Measurements from ENCODE around the gene CUBN.

The CUBN gene

DNA sequence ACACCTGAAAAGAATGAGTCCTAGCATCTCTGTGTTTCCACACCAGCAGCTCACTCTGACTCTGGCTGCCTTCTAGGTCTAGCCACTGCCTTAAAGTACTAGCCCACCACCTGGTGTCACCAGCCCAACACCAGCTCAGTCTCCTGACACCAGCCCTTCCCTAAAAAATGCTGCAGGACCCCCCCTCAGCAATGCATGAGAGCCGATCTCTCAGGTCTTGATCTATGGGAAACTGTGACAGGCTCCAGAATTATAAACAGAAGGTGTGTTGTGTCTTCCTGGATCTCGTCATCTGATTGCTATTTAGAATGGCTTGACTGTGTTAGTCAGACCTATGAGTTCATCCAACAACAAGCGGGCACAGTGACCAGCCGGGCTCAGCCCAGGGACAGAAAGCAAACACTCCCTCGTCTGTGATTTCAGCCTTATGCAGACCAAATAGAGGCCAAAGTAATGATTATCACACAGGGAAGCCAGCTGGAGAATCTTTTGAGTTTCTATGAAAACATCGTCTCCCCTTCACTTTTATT lies 66.6 kb downstream of the CUBN start:
- H3K9me3 ChIP-seq (ENCODE audit: control insufficient read depth, insufficient read depth, low read length) = 0 out of 2 replicates have a peak, but pooled peaks cover 2% of the 10 kb centered on the region
- peaks cover 34% of the 10 kb centered on the region for H3K4me1 ChIP-seq (ENCODE audit: insufficient read depth, low read length)
- no peaks in the 10 kb centered on the region for H3K36me3 ChIP-seq (ENCODE audit: insufficient read depth, low read length)
- 0 out of 2 replicates have a peak overlapping the region, but pooled peaks have one; percentile 1 for H3K9ac ChIP-seq (ENCODE audit: low read depth, low read length)

DNA sequence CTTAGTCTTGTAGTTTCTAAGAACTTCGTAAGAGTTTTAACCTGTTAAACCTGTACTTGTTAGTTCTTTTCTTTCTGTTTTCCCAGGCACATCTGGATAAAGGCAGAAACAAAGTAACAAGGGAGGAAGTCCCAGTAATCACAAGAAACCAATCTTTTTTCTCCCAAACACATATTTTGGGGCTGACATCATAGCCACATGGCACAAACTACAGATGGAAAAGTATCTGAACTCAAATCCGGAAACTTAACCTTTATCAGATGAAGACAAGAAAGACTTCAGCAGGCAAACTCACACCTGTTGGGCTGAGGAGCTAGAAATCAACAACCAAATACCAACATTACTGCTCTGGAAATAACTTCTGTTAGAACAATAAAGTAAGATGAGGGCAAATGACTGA lies 67.1 kb downstream of the CUBN start:
- H3K4me1 ChIP-seq (ENCODE audit: insufficient read depth, low read length) = peaks cover 34% of the 10 kb centered on the region
- H3K9me3 ChIP-seq (ENCODE audit: control insufficient read depth, insufficient read depth, low read length) = 0 out of 2 replicates have a peak, but pooled peaks cover 2% of the 10 kb centered on the region
- no peaks in the 10 kb centered on the region for H3K36me3 ChIP-seq (ENCODE audit: insufficient read depth, low read length)
- H3K9ac ChIP-seq (ENCODE audit: low read depth, low read length) = 0 out of 2 replicates have a peak overlapping the region, but pooled peaks have one; percentile 1

DNA sequence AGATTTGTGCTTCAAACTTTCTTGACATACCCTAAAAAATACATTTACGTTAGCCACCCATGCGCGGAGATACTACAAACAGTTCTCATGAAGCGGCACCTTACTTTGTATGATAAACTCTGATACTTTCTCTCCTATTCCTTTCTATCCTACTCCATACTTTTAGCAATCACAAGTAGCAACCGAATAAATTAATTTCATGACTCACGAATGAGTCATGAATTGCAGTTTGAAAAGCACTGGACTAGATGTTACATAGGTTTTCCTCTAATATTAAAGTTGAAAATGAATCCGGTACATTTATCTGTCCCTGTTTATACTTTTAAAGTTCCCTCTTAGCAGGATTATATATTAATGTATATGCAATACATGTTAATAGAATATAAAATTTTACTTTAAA lies 67.6 kb downstream of the CUBN start:
- Histone ChIP-seq H3K9ac (ENCODE audit: low read depth, low read length) (no peak overlapping the region), H3K9me3 (ENCODE audit: control insufficient read depth, insufficient read depth, low read length) (0 out of 2 replicates have a peak, but pooled peaks cover 2% of the 10 kb centered on the region), H3K4me1 (ENCODE audit: insufficient read depth, low read length) (peaks cover 34% of the 10 kb centered on the region), H3K36me3 (ENCODE audit: insufficient read depth, low read length) (no peaks in the 10 kb centered on the region)

DNA sequence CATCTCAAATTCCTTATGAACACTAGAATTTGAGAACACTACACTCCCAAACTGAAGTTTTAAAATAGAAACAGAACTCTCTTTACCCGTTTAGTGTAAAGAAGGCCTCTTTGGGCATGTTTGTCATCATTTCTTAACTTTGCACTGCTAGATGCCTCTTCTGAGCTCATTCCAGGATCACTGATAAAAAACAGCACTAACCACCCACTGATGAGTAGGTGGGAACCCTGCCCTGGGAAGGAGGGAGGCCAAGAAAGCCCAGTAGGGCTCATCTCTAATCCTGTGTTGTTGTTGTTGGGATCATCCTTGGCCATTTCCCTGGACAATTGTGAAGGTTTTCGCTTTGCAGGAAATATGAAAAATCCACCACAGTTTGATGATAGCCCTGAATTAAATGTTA lies 68.2 kb downstream of the CUBN start:
- Histone ChIP-seq H3K9ac (ENCODE audit: low read depth, low read length) (no peak overlapping the region), H3K36me3 (ENCODE audit: insufficient read depth, low read length) (no peaks in the 10 kb centered on the region), H3K9me3 (ENCODE audit: control insufficient read depth, insufficient read depth, low read length) (0 out of 2 replicates have a peak, but pooled peaks cover 2% of the 10 kb centered on the region), H3K4me1 (ENCODE audit: insufficient read depth, low read length) (peaks cover 34% of the 10 kb centered on the region)

DNA sequence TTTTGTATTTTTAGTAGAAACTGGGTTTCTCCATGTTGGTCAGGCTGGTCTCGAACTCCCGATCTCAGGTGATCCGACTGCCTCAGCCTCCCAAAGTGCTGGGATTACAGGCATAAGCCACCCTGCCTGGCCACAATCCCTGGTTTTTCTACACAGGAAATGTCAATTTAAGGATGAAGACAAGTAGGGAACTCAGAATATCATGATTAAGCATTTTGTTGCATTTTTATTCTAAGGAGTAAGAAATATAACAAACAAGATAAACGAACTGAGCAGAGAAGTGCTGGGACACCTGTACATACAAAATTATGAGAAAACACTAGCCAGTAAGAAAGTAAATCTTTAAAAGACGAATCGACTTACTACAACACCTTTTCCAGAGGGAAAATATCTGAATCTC lies 69.3 kb downstream of the CUBN start:
- Histone ChIP-seq H3K36me3 (ENCODE audit: insufficient read depth, low read length) (no peaks in the 10 kb centered on the region), H3K4me1 (ENCODE audit: insufficient read depth, low read length) (peaks cover 34% of the 10 kb centered on the region), H3K9me3 (ENCODE audit: control insufficient read depth, insufficient read depth, low read length) (0 out of 2 replicates have a peak, but pooled peaks cover 2% of the 10 kb centered on the region), H3K9ac (ENCODE audit: low read depth, low read length) (no peak overlapping the region)

DNA sequence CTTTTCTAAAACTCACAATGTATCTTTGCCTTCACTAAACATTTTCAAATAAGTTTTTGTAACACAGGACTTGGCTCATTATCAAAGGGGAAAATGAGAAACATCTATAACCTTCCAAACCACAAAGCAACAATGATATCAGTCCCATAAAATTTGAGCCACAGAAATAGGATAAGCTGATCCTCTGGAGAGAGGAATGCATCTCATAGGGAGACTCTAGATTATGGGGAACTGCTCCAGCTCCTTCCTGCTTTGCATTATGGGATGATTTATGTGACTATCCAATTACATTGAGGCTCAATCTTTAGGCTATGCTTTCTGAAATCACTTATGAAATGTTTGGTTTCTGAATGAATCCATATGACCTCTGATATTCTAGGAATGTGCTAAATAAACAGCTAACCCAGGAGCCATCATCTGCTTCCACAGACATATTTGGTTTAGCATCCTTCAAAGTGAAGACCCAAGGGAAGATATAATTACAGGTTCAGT lies 70.4 kb downstream of the CUBN start:
- Histone ChIP-seq H3K9ac (ENCODE audit: low read depth, low read length) (no peak overlapping the region), H3K4me1 (ENCODE audit: insufficient read depth, low read length) (peaks cover 31% of the 10 kb centered on the region)

DNA sequence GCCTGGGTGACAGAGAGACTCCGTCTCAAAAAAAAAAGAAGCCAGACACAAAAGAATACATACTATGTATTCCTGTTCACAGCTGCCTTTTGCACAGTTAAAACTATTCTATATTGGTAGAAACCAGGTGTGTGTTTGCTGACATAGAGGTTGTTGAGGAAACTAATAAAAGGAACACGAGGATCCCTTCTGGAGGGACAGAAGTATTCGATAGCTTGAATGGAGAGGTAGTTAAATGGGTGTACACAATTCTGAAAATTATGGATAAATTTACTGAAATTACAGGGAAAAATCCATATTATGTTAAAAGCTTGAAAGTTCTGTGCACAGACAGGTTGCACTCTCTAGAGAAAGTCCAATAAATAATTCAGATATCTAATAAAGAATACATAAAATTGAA lies 71.5 kb downstream of the CUBN start:
- Histone ChIP-seq H3K9ac (ENCODE audit: low read depth, low read length) (no peak overlapping the region), H3K9me3 (ENCODE audit: control insufficient read depth, insufficient read depth, low read length) (0 out of 2 replicates have a peak, but pooled peaks cover 2% of the 10 kb centered on the region), H3K36me3 (ENCODE audit: insufficient read depth, low read length) (no peaks in the 10 kb centered on the region), H3K4me1 (ENCODE audit: insufficient read depth, low read length) (peaks cover 20% of the 10 kb centered on the region; the same call in 1 of the 2 replicates)

More for the DNA sequence above, 70.4 kb downstream of the CUBN start:
- H3K9me3 ChIP-seq (ENCODE audit: control insufficient read depth, insufficient read depth, low read length) = 0 out of 2 replicates have a peak, but pooled peaks cover 2% of the 10 kb centered on the region
- no peaks in the 10 kb centered on the region for H3K36me3 ChIP-seq (ENCODE audit: insufficient read depth, low read length)

DNA sequence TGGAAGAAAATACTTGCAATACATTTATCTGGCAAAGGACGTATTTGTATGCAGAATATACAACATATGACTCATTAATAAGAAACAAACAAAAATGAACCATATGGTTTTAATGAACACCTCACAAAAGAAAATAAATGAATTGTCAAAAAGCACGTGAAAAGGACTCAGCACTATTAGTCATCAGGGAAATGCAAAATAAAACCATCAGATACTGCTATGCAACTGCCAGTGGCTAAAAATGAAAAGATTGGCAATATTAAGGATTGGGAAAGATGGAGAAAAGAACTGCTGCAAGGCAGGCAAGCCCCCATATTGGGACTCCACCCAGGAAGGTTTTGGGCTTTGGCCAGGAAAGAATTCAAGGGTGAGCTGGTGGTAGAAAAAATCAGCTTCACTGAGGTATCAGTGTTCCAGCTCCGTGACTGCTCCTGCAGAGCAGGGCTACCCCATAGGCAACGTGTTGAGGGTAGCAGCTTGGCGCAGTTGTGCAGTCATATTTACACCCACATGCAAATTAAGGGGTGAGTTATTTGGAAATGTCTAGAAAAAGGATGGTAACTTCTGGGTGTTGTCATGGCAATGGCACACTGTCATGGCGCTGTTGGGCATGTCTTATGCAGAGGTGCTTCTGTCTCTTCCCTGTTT lies 72.7 kb downstream of the CUBN start:
- Histone ChIP-seq H3K9ac (ENCODE audit: low read depth, low read length) (no peak overlapping the region), H3K36me3 (ENCODE audit: insufficient read depth, low read length) (no peaks in the 10 kb centered on the region), H3K9me3 (ENCODE audit: control insufficient read depth, insufficient read depth, low read length) (peaks cover 2% of the 10 kb centered on the region; the same call in 1 of the 2 replicates), H3K4me1 (ENCODE audit: insufficient read depth, low read length) (peaks cover 10% of the 10 kb centered on the region; the same call in 1 of the 2 replicates)

DNA sequence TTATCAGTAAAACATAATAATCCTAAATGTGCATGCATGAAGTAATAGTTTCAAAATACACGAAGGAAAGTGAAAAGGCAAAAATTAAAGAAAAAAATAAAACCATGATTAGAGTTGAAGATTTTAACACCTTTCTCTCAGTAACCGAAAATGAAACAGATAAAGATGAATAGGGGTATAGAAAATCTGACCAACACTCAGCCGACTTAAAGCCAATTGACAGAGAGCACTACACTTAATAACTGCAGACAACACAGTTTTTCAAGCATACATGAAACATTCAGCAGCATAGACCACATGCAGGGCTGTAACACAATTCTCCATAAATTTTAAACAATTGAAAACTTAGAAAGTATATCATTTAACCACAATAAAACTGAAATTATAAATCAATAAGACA lies 76.1 kb downstream of the CUBN start:
- Histone ChIP-seq H3K9me3 (ENCODE audit: control insufficient read depth, insufficient read depth, low read length) (no peaks in the 10 kb centered on the region; the same call in 1 of the 2 replicates), H3K4me1 (ENCODE audit: insufficient read depth, low read length) (no peaks in the 10 kb centered on the region), H3K36me3 (ENCODE audit: insufficient read depth, low read length) (no peaks in the 10 kb centered on the region), H3K9ac (ENCODE audit: low read depth, low read length) (no peak overlapping the region)

DNA sequence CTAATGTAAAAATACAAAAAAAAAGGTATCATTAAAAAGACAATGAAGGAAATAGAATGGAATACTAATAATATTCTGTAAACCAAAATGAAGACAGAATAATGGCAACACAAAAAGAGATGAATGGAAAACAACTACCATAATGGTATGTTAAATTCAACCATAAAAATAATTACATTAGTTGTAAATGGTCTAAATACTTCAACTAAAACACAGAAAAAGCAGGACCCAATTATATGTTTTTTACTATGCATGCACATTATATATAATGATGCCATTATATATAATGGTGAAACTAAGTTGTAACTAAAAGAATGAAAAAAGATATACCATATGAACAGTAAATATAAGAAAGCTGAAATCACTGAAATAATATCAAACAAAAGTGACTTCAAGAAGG lies 76.5 kb downstream of the CUBN start:
- Histone ChIP-seq H3K9me3 (ENCODE audit: control insufficient read depth, insufficient read depth, low read length) (no peaks in the 10 kb centered on the region; the same call in 1 of the 2 replicates), H3K9ac (ENCODE audit: low read depth, low read length) (no peak overlapping the region), H3K36me3 (ENCODE audit: insufficient read depth, low read length) (no peaks in the 10 kb centered on the region), H3K4me1 (ENCODE audit: insufficient read depth, low read length) (no peaks in the 10 kb centered on the region)

DNA sequence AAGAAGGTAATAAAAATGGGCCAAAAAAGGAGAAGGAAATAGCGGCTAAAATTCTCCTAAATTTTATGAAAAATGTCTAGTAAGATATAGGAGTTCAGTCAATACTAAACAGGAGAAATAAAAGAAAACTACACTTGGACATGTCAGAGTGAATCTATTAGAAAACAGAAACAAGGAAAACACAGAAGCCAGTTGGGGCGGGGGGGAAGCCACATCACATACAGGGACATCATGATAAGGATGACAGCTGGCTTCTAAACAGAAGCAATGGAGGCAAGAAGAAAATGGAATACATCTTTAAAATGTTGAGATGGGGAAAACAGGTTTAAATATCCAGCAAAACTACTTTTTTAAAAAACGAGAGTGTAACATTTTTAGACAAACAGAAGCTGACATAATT lies 77.8 kb downstream of the CUBN start:
- Histone ChIP-seq H3K4me1 (ENCODE audit: insufficient read depth, low read length) (no peaks in the 10 kb centered on the region), H3K36me3 (ENCODE audit: insufficient read depth, low read length) (no peaks in the 10 kb centered on the region), H3K9me3 (ENCODE audit: control insufficient read depth, insufficient read depth, low read length) (no peaks in the 10 kb centered on the region; the same call in 1 of the 2 replicates), H3K9ac (ENCODE audit: low read depth, low read length) (no peak overlapping the region)

DNA sequence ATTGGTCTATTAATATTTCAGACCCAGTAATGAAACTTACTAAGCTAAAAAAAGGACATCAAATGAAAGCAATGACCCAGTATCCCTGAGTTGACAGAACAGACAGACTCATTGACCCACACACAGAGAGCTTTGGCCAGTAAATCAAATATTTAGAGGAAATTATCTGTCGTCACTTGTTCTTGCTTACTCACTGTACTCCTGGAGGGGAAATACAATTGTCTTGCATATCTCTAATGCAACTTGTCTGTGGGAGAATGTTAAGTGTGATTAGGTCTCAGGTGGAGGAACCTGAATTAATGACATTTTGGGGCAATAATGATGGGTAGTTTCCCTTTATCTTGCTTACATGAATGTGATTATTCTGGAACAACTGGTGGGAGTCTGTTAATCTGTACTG lies 80.4 kb downstream of the CUBN start:
- Histone ChIP-seq H3K36me3 (ENCODE audit: insufficient read depth, low read length) (no peaks in the 10 kb centered on the region), H3K9ac (ENCODE audit: low read depth, low read length) (no peak overlapping the region)

DNA sequence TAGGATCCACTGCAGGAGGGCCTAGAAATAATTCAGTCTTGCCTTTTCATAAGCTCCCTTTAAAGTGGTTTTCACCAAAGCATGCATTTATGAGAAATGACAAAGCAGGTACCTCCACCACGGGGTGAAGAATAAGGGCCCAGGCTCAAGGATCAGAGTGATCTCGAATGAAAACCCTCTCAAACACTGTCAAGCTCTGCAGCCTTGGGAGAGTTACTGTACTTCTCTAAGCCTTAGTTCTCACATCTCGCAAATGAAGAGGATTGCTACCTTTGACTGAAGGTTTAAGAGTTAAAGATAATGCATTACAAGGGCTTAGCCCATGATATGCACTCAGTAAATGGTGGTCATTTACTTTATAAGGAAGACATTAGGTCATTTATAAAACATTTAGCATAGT lies 81.7 kb downstream of the CUBN start:
- Histone ChIP-seq H3K36me3 (ENCODE audit: insufficient read depth, low read length) (no peaks in the 10 kb centered on the region), H3K4me1 (ENCODE audit: insufficient read depth, low read length) (no peaks in the 10 kb centered on the region), H3K9ac (ENCODE audit: low read depth, low read length) (no peak overlapping the region), H3K9me3 (ENCODE audit: control insufficient read depth, insufficient read depth, low read length) (no peaks in the 10 kb centered on the region; the same call in 1 of the 2 replicates)

More for the DNA sequence above, 80.4 kb downstream of the CUBN start:
- Histone ChIP-seq H3K9me3 (ENCODE audit: control insufficient read depth, insufficient read depth, low read length) (no peaks in the 10 kb centered on the region; the same call in 1 of the 2 replicates), H3K4me1 (ENCODE audit: insufficient read depth, low read length) (no peaks in the 10 kb centered on the region)

DNA sequence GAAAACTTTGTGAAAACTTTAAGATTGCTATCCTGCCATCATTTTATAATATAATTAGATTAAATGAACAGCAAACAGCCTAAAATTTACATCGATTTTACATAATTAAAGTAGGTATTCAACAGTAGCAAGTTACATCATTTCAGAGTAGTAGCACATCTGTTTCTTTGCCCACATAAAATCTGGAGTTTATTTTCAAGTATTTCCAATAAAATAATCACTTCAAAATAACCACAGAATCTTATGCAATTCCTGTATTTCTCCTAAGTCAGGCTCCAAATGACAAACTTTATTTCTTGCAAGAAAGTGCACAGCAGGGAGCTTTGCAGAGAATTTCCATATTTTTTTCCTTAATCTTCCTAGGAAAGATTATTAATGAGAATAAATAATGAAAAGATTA lies 82.6 kb downstream of the CUBN start:
- Histone ChIP-seq H3K9me3 (ENCODE audit: control insufficient read depth, insufficient read depth, low read length) (no peaks in the 10 kb centered on the region; the same call in 1 of the 2 replicates), H3K36me3 (ENCODE audit: insufficient read depth, low read length) (no peaks in the 10 kb centered on the region), H3K9ac (ENCODE audit: low read depth, low read length) (no peak overlapping the region), H3K4me1 (ENCODE audit: insufficient read depth, low read length) (no peaks in the 10 kb centered on the region)

DNA sequence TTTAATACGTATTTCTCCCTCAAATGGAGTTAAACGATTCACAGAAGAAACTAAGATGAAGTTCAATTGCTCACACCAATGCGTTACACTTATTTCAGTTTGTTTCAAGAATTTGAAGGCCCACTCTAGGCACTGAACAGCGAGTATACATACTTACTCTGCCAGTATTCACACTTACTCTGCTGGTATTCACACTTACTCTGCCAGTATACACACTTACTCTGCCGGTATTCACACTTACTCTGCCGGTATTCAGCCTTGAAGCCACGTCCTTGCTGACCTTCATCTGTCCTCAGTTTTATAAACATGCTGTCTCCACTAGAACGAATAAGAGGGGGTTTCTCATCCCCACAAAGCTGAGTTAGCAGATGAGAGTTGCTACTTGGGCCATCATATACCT lies 86.0 kb downstream of the CUBN start:
- H3K9me3 ChIP-seq (ENCODE audit: control insufficient read depth, insufficient read depth, low read length) = no peaks in the 10 kb centered on the region
- peaks cover 5% of the 10 kb centered on the region for H3K4me1 ChIP-seq (ENCODE audit: insufficient read depth, low read length)
- no peak overlapping the region for H3K9ac ChIP-seq (ENCODE audit: low read depth, low read length)
- no peaks in the 10 kb centered on the region for H3K36me3 ChIP-seq (ENCODE audit: insufficient read depth, low read length)

All from ES-I3 (cell line).